ENCODE results near the gene ZCWPW1.
A peak's percentile ranks its signal among the peaks of the same experiment; 100 is the strongest.
"Not testable (repeated sequence)": the region's sequence is repeated elsewhere in the genome, so short reads cannot be mapped to it uniquely, and the experiment has no call there.

ZCWPW1 gene

DNA sequence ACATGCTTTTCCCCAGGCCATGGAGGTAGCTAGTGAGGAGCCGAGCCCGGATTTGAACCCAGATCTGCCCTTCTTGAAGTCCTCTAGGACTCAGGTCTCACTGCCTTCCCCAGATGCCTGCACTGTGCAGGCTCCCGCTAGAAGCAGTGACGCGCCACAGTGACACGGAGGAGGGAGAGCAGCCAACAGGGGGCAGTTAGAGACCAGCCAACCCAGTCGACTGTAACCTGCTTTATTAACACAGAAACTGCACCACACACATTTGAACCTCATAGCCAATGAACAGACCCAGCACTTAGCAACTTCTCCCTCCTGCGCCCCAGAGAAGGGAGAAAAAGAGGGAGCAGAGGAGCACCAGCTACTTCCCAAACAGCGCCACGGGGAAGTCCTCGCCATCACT, 27.8 kb downstream of the ZCWPW1 start:
- peak; percentile 72 for DNase-seq (ENCODE audit: low read depth, low spot score)

GRCh38 chr7:100400041-100400440, 28.5 kb downstream of the ZCWPW1 start:
- no peak for DNase-seq (ENCODE audit: low read depth, low spot score)

DNA sequence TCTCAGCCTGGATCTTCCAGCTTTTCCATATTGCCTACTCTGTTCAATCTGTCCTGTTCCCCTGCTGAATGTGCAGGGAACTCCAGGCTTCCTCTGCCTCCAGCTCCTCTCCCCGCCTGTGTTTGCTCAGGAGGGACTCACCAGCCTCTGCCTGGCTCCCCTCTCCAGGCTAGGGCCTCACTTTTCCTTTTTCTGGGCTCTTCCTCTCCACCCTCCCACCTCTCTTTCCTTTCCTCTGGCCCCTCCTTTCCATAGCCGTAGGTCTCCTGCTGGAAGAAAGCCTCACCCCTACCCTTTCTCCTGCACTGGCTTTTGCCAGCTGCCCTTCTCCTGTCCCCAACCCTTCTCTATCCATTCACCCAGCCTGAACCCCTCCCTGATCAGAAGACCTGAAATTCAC, 30.3 kb downstream of the ZCWPW1 start:
- no peak for DNase-seq (ENCODE audit: low read depth, low spot score)

GRCh38 chr7:100397315-100398081, 31.0 kb downstream of the ZCWPW1 start:
- no peak for DNase-seq (ENCODE audit: low read depth, low spot score)

- DNase-seq (ENCODE audit: low read depth, low spot score): no peak
These were observed 32.0 kb downstream of the ZCWPW1 start for GRCh38 chr7:100396421-100396982.

DNA sequence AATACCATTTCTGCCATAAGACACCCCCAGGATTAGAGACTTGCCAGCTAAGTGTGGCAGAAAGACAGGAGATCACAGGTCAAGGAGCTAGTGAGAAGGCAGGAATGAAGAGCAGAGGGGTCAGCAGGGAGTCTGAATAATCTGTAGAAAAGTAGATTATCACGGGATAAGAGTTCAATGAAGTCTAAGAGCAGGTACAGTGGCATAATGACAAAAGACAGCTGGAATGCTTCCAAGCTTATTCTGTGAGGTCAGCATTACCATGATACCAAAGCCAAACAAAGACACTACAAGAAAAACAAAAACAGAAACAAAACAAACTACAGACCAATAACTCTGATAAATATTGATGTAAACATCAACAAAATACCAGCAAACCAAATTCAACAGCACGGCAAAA, 34.4 kb downstream of the ZCWPW1 start:
- no peak for DNase-seq (ENCODE audit: low read depth, low spot score)

DNA sequence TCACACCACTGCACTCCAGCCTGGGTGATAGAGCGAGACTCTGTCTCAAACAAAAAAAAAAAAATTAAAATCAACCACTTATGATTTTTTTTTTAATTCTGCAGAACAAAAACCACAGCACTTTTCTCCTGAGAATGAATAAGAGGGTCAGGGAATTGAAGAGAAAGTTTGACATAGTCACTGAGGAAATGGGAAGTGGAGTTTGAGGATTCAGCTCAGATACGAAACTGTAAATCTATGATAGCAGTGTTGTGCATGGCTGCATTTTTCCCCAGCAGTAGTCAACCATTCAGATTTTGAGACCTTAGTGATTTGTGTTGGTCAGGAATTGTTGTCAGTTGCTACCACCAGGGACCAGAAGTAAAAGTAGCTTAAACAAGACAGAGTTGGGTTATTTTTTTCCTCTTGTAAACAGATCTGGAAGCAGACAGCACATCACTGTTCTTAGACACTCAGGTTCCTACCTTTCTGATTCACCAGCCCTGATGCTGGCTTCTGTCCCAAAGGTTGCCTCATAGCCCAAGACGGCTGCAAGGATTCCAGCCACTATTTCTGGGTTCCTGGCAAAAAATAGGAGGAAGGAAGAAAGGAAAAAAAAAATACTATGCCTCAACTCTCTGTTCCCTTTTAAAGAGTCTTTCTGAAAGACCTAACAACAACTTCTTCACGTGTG, 35.1 kb downstream of the ZCWPW1 start:
- no peak for DNase-seq (ENCODE audit: low read depth, low spot score)

DNA sequence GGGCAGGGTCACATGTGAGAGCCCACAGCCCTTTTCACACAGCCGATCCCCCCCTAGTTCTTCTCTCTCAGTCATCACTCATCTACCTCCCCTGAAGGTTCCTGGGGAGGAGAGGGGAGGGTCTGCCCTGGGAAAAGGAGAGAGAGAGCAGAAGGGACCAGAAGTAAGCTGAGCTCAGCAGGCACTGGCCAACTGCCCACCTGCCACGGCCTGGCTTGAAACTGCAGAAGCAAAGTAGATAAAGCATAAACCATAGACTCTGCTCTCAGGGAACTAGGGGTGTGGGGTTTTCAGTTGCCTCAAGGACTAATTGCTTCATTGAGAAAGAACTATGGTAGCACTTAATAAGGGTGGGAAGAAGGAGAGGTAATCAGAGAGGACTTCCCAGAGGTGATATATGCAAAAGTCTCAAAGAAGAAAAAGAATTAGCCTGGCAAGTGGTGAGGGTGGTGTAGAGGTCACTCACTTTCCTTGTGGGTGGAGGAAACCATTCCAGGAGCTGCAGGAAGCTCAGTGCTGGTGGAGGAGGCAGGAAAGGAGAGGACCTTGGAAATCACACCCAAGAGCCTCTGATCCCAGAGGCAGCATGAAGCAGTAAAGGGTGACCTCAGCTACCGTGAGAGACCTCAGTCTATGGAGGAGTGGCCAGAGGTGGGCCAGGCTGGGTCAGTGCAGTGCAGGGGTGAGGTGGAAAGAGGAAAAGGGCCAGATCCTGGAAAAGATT, 38.1 kb downstream of the ZCWPW1 start:
- DNase-seq (ENCODE audit: low read depth, low spot score): no peak

DNA sequence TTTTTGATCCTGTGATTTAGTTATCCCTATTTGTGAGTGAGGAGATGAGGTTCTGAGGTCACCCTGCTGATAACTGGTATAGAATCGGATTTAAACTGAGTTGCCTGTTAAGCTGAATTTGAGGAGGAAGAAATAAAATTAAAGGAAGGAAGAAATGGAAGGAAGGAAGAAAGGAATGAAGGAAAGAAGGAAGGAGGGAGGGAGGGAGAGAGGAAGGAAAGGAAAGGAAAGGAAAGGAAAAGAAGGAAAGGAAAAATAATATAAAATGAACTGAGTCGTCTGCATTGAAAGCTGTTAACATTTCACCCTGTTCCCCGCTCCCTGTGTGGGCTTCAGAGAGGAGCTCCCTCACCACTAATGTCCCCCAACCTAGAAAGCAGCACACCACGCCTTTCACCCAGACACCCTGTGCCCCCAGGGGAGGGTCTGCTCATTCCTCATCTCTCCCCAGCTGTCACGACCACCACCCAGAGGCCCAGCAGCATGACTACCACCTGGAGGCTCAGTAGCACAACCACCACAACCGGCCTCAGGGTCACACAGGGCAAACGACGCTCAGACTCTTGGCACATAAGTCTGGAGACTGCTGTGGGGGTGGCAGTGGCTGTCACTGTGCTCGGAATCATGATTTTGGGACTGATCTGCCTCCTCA, 38.9 kb downstream of the ZCWPW1 start:
- DNase-seq (ENCODE audit: low read depth, low spot score): no peak

GRCh38 chr7:100387695-100388094, 40.8 kb downstream of the ZCWPW1 start:
- no peak for DNase-seq (ENCODE audit: low read depth, low spot score)

DNA sequence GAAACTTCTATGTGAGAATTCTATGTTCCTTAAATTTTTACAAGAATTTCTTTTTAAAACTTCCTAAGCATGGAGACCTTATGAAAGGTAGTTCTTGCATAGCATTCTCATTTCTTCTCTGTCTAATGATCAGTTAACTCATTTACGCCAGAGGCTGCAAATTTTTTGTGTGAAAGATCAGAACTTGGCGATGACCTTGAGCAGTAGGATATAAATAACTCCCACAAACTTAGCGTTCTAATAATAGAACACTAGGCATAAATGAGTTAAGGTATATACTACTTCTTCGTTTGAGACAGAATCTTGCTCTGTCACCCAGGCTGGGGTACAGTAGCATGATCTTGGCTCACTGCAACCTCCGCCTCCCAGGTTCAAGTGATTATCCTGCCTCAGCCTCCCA, 41.6 kb downstream of the ZCWPW1 start:
- no peak for DNase-seq (ENCODE audit: low read depth, low spot score)

GRCh38 chr7:100384628-100385294, 43.7 kb downstream of the ZCWPW1 start:
- DNase-seq (ENCODE audit: low read depth, low spot score): no peak

DNA sequence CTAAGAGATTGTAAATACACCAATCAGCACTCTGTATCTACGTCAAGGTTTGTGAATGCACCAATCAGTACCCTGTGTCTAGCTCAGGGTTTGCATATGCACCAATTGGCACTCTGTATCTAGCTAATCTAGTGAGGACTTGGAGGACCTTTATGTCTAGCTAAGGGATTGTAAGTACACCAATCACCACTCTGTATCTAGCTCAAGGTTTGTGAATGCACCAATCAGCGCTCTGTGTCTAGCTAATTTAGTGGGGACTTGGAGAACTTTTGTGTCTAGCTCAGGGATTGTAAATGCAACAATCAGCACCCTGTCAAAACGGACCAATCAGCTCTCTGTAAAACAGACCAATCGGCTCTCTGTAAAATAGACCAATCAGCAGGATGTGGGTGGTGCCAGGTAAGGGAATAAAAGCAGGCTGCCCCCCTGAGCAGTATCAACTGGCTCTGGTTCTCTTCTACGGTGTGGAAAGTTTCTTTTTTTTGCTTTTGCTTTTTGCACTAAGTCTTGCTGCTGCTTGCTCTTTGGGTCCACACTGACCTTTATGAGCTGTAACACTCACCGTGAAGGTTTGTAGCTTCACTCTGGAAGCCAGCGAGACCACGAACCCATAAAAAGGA, 46.2 kb downstream of the ZCWPW1 start:
- peak; percentile 53 for DNase-seq (ENCODE audit: low read depth, low spot score)

DNA sequence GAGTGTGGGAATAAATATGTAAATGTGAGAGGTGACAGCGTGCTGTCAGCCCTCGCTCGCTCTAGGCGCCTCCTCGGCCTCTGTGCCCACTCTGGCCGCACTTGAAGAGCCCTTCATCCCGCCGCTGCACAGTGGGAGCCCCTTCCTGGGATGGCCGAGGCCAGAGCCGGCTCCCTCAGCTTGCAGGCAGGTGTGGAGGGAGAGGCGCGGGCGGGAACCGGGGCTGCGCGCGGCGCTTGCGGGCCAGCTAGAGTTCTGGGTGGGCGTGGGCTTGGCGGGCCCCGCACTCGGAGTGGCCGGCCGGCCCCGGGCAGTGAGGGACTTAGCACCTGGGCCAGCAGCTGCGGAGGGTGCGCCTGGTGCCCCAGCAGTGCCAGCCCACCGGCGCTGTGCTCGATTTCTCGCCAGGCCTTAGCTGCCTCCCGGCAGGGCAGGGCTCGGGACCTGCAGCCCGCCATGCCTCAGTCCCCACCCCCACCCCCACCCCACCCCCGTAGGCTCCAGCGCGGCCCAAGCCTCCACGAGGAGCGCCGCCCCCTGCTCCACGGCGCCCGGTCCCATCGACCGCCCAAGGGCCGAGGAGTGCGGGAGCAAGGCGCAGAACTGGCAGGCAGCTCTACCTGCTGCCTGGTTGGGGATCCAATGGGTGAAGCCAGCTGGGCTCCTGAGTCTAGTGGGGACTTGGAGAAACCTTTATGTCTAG, 46.8 kb downstream of the ZCWPW1 start:
- DNase-seq (ENCODE audit: low read depth, low spot score): not testable (repeated sequence)

DNA sequence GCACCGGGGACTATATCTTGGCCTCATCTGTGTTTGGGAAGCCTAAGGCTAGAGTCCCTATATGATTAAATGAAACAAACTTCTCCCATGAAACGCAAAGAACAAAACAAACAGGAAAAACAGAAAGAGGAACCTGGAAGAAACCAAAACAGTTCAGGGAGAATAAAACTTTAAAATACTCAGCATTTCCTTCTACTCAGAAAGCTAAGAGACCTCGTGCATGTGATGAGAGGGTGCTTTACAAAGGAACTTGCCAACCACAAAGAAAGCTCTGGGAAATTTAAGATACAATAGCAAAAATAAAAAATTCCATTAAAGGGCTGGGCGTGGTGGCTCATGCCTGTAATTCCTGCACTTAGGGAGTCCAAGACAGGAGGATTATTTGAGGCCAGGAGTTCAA, 48.3 kb downstream of the ZCWPW1 start:
- DNase-seq (ENCODE audit: low read depth, low spot score): no peak

DNA sequence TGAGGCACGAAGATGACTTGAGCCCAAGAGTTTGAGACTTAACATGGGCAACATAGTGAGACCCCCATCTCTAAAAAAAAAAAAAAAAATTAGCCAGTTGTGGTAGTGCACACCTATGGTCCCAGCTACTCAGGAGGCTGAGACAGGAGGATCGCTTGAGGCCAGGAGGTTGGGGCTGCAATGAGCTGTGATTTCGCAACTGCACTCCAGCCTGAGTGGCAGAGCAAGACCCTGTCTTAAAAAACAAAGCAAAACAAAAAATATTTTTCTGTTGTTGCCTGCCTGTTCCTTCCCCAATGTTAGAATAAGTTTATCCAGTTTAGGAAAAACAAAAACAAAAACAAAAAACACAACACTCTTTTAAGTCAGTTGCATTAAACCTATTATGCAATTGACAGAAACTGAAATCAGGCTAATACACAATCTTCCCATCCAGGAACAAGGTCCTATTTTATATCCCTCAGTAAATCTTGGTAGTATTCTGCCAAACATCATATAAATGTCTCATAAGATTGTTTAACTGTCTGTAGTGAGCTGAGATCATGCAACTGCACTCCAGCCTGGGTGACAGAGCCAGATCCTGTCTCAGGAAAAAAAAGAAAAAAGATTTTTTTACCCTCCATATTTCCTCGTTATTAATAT, 50.3 kb downstream of the ZCWPW1 start:
- no peak for DNase-seq (ENCODE audit: low read depth, low spot score)

DNA sequence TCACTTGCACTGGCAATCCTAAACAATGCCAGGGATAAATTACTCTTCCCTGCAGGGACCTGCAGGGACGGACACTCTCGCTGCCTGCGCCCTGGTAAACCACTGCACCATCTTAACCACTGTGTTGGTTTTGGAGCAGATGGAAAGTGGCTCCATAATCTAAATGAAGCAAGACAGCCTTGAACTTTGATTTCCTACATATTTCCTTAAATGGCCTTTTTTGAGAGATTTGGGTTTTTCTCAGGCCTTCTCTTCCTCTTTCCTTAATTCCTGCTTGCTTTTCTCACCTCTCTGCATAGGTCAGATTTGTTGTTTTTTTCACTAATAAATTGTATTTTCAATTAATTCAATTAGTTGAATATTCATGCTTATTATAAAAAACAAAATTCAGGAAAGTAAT, 52.4 kb downstream of the ZCWPW1 start:
- DNase-seq (ENCODE audit: low read depth, low spot score): no peak

GRCh38 chr7:100374601-100375000, 53.9 kb downstream of the ZCWPW1 start:
- no peak for DNase-seq (ENCODE audit: low read depth, low spot score)

DNA sequence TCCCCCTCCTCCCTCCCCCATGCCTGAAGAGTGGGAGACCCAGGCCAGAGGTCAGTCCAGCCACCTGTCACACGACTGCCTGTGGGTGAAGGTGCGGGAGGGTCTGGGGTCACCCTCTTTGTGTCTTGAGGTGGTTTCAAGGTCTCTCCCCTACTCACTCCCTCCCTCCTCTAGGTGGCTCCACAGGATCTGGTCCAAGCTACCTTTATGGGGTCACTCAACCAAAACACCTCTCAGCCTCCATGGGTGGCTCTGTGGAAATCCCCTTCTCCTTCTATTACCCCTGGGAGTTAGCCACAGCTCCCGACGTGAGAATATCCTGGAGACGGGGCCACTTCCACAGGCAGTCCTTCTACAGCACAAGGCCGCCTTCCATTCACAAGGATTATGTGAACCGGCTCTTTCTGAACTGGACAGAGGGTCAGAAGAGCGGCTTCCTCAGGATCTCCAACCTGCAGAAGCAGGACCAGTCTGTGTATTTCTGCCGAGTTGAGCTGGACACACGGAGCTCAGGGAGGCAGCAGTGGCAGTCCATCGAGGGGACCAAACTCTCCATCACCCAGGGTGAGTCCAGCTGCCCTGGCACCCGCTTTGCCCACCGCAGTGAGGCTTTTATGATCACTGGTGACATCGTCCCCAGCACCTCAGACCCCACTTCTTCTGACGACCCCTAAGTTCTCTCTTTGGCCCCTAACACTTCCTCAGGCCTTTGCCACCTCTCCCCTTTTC, 54.5 kb downstream of the ZCWPW1 start:
- not testable (repeated sequence) for DNase-seq (ENCODE audit: low read depth, low spot score)
